Ectodermal cell (in vitro differentiated cells): ENCODE results near the gene KCND2.
"Not testable (repeated sequence)": the region's sequence is repeated elsewhere in the genome, so short reads cannot be mapped to it uniquely, and the experiment has no call there.

Experiments used
- H3K27ac ChIP-seq: 2 replicates; pipeline ENCODE4 v1.7.0; 2013; ENCODE audit warnings: mild to moderate bottlenecking, low read depth, low read length; ENCODE audit not compliant: insufficient read depth, poor library complexity, severe bottlenecking
- H3K27me3 ChIP-seq: 2 replicates; pipeline ENCODE4 v1.7.0; 2013; ENCODE audit warnings: mild to moderate bottlenecking, low read length; ENCODE audit not compliant: insufficient read depth, control insufficient read depth, poor library complexity, severe bottlenecking
- H3K36me3 ChIP-seq: one replicate; pipeline ENCODE4 v1.7.0; 2013; ENCODE audit warnings: low read length; ENCODE audit not compliant: control insufficient read depth, insufficient read depth
- H3K4me1 ChIP-seq: one replicate; pipeline ENCODE4 v1.7.0; 2013; ENCODE audit warnings: low read length; ENCODE audit not compliant: control insufficient read depth, insufficient read depth
- H3K4me3 ChIP-seq: 2 replicates; pipeline ENCODE4 v1.7.0; 2013; ENCODE audit warnings: low read depth, low read length, control low read depth; ENCODE audit not compliant: insufficient read depth
- H3K9me3 ChIP-seq: 2 replicates; pipeline ENCODE4 v1.7.0; 2013; ENCODE audit warnings: mild to moderate bottlenecking, low read length, moderate library complexity; ENCODE audit not compliant: control insufficient read depth
- WGBS, 2 experiments: methylation state at CpG; one replicate each; pipeline ENCODE4 v1.1.7; 2013; ENCODE audit warnings: missing lambda C conversion rate in 2 of 2; 5-methylcytosine and 5-hydroxymethylcytosine counted together

The KCND2 gene

GRCh38 chr7:120675076-120675475 lies 402.1 kb downstream of the KCND2 start:
- H3K4me3 ChIP-seq: no peak overlapping the region
- 83 to 89% methylated on average over 4 to 5 of the region's 5 CpGs for WGBS, 2 experiments
- no peaks in the 10 kb centered on the region for H3K4me1 ChIP-seq
- no peaks in the 10 kb centered on the region for H3K9me3 ChIP-seq
- no peaks in the 10 kb centered on the region for H3K27me3 ChIP-seq
- no peaks in the 10 kb centered on the region for H3K36me3 ChIP-seq
- H3K27ac ChIP-seq: no peak overlapping the region

- no peaks in the 10 kb centered on the region for H3K27me3 ChIP-seq
- WGBS, 2 experiments: 86% methylated on average over 1 of the region's 1 CpG; no CpG with 5 or more reads in 1 of the 2 experiments
- H3K4me1 ChIP-seq: no peaks in the 10 kb centered on the region
- no peaks in the 10 kb centered on the region for H3K36me3 ChIP-seq
- H3K4me3 ChIP-seq: no peak overlapping the region
- H3K9me3 ChIP-seq: no peaks in the 10 kb centered on the region
- H3K27ac ChIP-seq: no peak overlapping the region
Measured at GRCh38 chr7:120677535-120677934, 404.6 kb downstream of the KCND2 start.

- H3K4me3 ChIP-seq: no peak overlapping the region
- WGBS, 2 experiments: 89 to 100% methylated on average over 1 of the region's 1 CpG
- H3K27me3 ChIP-seq: no peaks in the 10 kb centered on the region
- no peaks in the 10 kb centered on the region for H3K9me3 ChIP-seq
- no peak overlapping the region for H3K27ac ChIP-seq
- H3K4me1 ChIP-seq: no peaks in the 10 kb centered on the region
- H3K36me3 ChIP-seq: no peaks in the 10 kb centered on the region
Measured at GRCh38 chr7:120680985-120681384, 408.0 kb downstream of the KCND2 start.

- H3K4me3 ChIP-seq: no peak overlapping the region
- peaks cover 5% of the 10 kb centered on the region for H3K4me1 ChIP-seq
- WGBS, 2 experiments: 69 to 72% methylated on average over 6 of the region's 6 CpGs
- H3K27me3 ChIP-seq: no peaks in the 10 kb centered on the region
- no peak overlapping the region for H3K27ac ChIP-seq
- no peaks in the 10 kb centered on the region for H3K9me3 ChIP-seq
- no peaks in the 10 kb centered on the region for H3K36me3 ChIP-seq
Measured at GRCh38 chr7:120684463-120684862, 411.5 kb downstream of the KCND2 start.

DNA sequence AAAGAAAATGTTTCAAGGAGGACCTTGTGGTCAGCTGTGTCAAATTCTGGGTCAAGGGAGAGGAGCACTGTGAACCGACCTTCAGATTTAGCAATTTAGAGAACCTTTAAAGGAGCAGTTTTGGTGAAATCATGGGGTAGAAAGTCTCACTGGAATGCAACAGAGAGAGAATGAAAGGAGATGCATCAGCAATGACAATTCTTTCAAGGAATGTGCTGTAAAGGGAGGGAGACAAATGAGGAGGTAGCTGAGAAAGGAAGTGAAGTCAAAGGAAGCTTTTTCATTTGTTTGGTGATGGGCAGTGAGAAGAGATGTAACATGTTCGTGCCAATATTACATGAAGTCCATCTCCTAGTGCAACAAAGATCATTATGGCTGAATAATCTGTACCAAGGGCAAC lies 418.9 kb downstream of the KCND2 start:
- Histone ChIP-seq H3K4me3 (no peak overlapping the region), H3K4me1 (peaks cover 5% of the 10 kb centered on the region), H3K27me3 (no peaks in the 10 kb centered on the region), H3K9me3 (no peaks in the 10 kb centered on the region), H3K36me3 (no peaks in the 10 kb centered on the region), H3K27ac (no peak overlapping the region)
- 80 to 90% methylated on average over 2 of the region's 2 CpGs for WGBS, 2 experiments

DNA sequence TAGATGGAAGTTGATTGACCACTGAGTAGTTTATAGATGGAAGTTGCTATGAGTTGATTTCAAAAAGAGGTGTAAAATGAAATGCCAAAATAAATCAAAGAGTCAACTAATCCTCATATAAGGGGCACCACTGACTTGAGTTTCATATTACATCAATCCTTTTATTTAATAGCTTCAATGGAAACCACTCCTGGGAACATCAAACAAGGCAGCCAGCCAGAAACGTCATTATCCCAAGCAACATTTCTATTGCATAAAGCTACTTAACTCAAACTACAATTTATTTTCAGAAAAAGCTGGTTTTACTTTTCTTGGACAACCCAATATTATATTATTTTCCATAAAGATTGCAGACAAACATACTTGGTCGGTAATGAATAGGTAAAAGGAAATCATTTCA lies 422.9 kb downstream of the KCND2 start:
- H3K36me3 ChIP-seq: no peaks in the 10 kb centered on the region
- H3K27ac ChIP-seq: no peak overlapping the region
- 98 to 100% methylated on average over 1 to 2 of the region's 2 CpGs for WGBS, 2 experiments
- H3K9me3 ChIP-seq: no peaks in the 10 kb centered on the region
- no peaks in the 10 kb centered on the region for H3K4me1 ChIP-seq
- H3K27me3 ChIP-seq: no peaks in the 10 kb centered on the region
- no peak overlapping the region for H3K4me3 ChIP-seq

- Histone ChIP-seq H3K36me3 (no peaks in the 10 kb centered on the region), H3K27me3 (no peaks in the 10 kb centered on the region), H3K4me3 (no peak overlapping the region), H3K9me3 (no peaks in the 10 kb centered on the region), H3K4me1 (no peaks in the 10 kb centered on the region), H3K27ac (no peak overlapping the region)
- WGBS, 2 experiments: 93% methylated on average over 2 of the region's 2 CpGs; no CpG with 5 or more reads in 1 of the 2 experiments
Measured at GRCh38 chr7:120700796-120701195, 427.8 kb downstream of the KCND2 start.

- H3K4me1 ChIP-seq, H3K9me3 ChIP-seq, H3K27me3 ChIP-seq, H3K4me3 ChIP-seq, H3K36me3 ChIP-seq, H3K27ac ChIP-seq: not testable (repeated sequence)
- WGBS, 2 experiments: 93 to 100% methylated on average over 1 of the region's 1 CpG
Measured at GRCh38 chr7:120702408-120702807, 429.4 kb downstream of the KCND2 start.

- no peaks in the 10 kb centered on the region for H3K27me3 ChIP-seq
- no peak overlapping the region for H3K27ac ChIP-seq
- no peak overlapping the region for H3K4me3 ChIP-seq
- H3K4me1 ChIP-seq: no peaks in the 10 kb centered on the region
- H3K9me3 ChIP-seq: no peaks in the 10 kb centered on the region
- H3K36me3 ChIP-seq: no peaks in the 10 kb centered on the region
- WGBS, 2 experiments: 93 to 98% methylated on average over 2 of the region's 3 CpGs
Measured at GRCh38 chr7:120703585-120704240, 430.7 kb downstream of the KCND2 start.

GRCh38 chr7:120709252-120709971 lies 436.4 kb downstream of the KCND2 start:
- 60 to 94% methylated on average over 1 of the region's 1 CpG for WGBS, 2 experiments
- no peak overlapping the region for H3K4me3 ChIP-seq
- no peaks in the 10 kb centered on the region for H3K27me3 ChIP-seq

More at GRCh38 chr7:120709252-120709971, 436.4 kb downstream of the KCND2 start:
- Histone ChIP-seq H3K4me1 (no peaks in the 10 kb centered on the region), H3K36me3 (no peaks in the 10 kb centered on the region), H3K9me3 (no peaks in the 10 kb centered on the region), H3K27ac (no peak overlapping the region)
